Peyer's patch (tissue), 4 donors: ENCODE data around the gene TAF12.

Experiments used
- CTCF ChIP-seq, 6 experiments: fragments of 450-650 bp in 4 of 6; fragments of 200-600 bp in 2 of 6; sonication (generic) in 1 of 6; IDR thresholded peaks; one replicate each; pipeline ENCODE4 v1.5.1; 2017 to 2019; ENCODE audit warnings: antibody characterized with exemption in 6 of 6, mild to moderate bottlenecking in 3 of 6, moderate library complexity in 1 of 6
- POLR2A ChIP-seq, 2 donors: fragments of 450-650 bp; IDR thresholded peaks; one replicate each; pipeline ENCODE4 v1.5.1; 2017; ENCODE audit warnings: antibody characterized with exemption in 2 of 2, mild to moderate bottlenecking in 2 of 2, moderate library complexity in 2 of 2

GRCh38 chr1:28680151-28680550 lies 37.3 kb upstream of the TAF12 start:
- TF ChIP-seq POLR2A (IDR thresholded peaks at IDR 0.05) (no peak), CTCF (IDR thresholded peaks at IDR 0.05) (no peak)
